Kidney epithelial cell (primary cell): ENCODE data around the gene CSHL1. TPM values are rescaled to one million over a fixed set of nuclear protein-coding genes. Genes with fewer than 3 reads are reported as not detected.
"Not testable (repeated sequence)": the region's sequence is repeated elsewhere in the genome, so short reads cannot be mapped to it uniquely, and the experiment has no call there.

Source experiments
- DNase-seq: peaks from one replicate; pipeline ENCODE4 v3.0.0-alpha.2; 2010; ENCODE audit warnings: low read depth
- H3K27me3 ChIP-seq: 2 replicates; pipeline ENCODE4 v1.6.0; 2011; ENCODE audit warnings: low read length; ENCODE audit not compliant: control insufficient read depth, insufficient read depth
- H3K36me3 ChIP-seq: 2 replicates; pipeline ENCODE4 v1.5.1; 2011; ENCODE audit warnings: low read length; ENCODE audit not compliant: control insufficient read depth, insufficient read depth
- H3K4me3 ChIP-seq: 2 replicates; pipeline ENCODE4 v1.5.1; 2011; ENCODE audit warnings: low read depth, mild to moderate bottlenecking, control low read depth, low read length
- CTCF ChIP-seq: IDR thresholded peaks from 2 replicates; pipeline ENCODE4 v1.5.1; 2011; ENCODE audit warnings: mild to moderate bottlenecking, moderate library complexity, low read length, control low read depth, inconsistent platforms; ENCODE audit not compliant: insufficient read depth, poor library complexity, severe bottlenecking
- total RNA-seq: library from RNA; depleted of rRNA; stranded (reverse); fragments of >200 nt; gene quantifications from 2 replicates; pipeline ENCODE4 v1.2.3, GENCODE V29; 2015

The CSHL1 gene
- total RNA-seq, 1 donor from 2014 or later = not detected

DNA sequence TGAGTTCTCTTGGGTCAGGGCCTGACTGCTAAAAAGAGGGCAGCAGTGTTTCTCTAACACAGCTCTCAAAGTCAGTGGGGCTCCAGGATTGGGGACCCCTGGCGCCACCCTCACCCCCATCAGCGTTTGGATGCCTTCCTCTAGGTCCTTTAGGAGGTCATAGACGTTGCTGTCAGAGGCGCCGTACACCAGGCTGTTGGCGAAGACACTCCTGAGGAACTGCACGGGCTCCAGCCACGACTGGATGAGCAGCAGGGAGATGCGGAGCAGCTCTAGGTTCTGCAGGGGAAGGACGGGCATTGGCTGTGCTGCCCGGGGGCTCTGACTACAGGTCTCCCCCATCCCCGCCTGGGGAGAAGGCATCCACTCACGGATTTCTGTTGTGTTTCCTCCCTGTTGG lies 6.6 kb upstream of the CSHL1 start:
- no peak for DNase-seq
- no peak for TF ChIP-seq CTCF
- no peak overlapping the region for H3K4me3 ChIP-seq
- H3K36me3 ChIP-seq = no peaks in the 10 kb centered on the region
- H3K27me3 ChIP-seq = peaks cover 10% of the 10 kb centered on the region

DNA sequence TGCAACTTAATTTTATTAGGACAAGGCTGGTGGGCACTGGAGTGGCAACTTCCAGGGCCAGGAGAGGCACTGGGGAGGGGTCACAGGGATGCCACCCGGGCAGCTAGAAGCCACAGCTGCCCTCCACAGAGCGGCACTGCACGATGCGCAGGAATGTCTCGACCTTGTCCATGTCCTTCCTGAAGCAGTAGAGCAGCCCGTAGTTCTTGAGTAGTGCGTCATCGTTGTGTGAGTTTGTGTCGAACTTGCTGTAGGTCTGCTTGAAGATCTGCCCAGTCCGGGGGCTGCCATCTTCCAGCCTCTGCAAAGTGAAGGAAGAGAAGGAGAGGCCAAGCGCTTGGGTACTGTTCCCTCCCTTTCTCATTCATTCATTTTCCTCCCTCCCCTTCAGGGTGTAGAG lies 6.1 kb upstream of the CSHL1 start:
- not testable (repeated sequence) for H3K4me3 ChIP-seq, H3K36me3 ChIP-seq, DNase-seq
- H3K27me3 ChIP-seq = peaks cover 10% of the 10 kb centered on the region

- Histone ChIP-seq H3K27me3 (peaks cover 10% of the 10 kb centered on the region), H3K4me3 (no peak overlapping the region), H3K36me3 (no peaks in the 10 kb centered on the region)
- no peak for DNase-seq
- no peak for TF ChIP-seq CTCF
Observed at GRCh38 chr17:63916566-63917185, 5.6 kb upstream of the CSHL1 start.

- DNase-seq, H3K4me3 ChIP-seq, H3K36me3 ChIP-seq: not testable (repeated sequence)
- H3K27me3 ChIP-seq = peaks cover 12% of the 10 kb centered on the region
Observed at GRCh38 chr17:63915753-63916152, 4.7 kb upstream of the CSHL1 start.

DNA sequence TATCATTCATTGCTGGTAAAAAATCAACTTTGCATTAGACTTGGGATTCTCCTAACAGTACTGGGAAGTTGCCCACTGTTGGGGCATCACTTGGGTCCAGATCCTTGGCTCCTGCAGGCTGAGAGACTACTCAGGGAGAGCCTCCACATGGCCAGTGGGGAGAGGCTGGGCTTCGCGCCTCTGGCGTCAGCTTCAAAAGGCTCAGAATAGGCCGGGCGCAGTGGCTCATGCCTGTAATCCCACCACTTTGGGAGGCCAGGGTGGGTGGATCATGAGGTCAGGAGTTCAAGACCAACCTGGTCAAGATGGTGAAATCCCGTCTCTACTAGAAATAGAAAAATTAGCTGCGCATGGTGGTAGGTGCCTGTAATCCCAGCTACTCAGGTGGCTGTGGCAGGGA lies 3.4 kb upstream of the CSHL1 start:
- Histone ChIP-seq H3K27me3 (peaks cover 17% of the 10 kb centered on the region), H3K36me3 (no peaks in the 10 kb centered on the region)
- no peak for TF ChIP-seq CTCF

DNA sequence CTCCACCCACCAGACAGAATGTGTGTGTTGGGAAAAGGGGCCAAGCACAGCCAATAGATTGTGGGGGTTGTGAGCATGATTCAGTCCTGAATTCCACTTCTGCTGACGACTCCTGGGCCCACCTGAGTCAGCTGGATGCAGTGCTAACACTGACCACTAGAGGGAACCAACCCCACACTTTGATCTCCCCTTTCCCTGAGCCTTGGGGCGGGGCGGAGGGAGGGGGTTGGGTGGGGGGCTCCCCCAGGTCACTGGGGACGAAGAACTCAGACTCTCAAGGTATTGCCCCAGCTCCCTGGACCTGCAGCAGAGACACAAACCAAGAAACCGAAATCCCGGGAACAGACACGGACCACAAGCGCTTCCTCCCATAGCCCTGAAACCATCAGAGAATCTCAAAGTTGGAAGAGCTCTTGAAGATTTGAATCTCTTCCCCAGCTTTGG lies 621 bp upstream of the CSHL1 start:
- DNase-seq = no peak
- no peaks in the 10 kb centered on the region for H3K36me3 ChIP-seq
- TF ChIP-seq CTCF = peak; percentile 63
- no peak overlapping the region for H3K4me3 ChIP-seq
- H3K27me3 ChIP-seq = peaks cover 9% of the 10 kb centered on the region

More for the DNA sequence above, 3.4 kb upstream of the CSHL1 start:
- no peak for DNase-seq
- no peak overlapping the region for H3K4me3 ChIP-seq

DNA sequence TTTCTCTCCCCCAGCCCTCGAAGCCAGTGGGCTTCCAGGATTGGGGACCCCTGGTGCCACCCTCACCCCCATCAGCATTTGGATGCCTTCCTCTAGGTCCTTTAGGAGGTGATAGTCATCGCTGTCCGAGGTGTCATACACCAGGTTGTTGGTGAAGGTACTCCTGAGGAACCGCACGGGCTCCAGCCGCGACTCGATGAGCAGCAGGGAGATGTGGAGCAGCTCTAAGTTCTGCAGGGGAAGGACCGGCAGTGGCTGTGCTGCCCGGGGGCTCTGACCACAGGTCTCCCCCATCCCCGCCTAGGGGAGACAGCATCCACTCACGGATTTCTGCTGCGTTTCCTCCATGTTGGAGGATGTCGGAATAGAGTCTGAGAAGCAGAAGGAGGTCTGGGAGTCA lies 962 bp downstream of the CSHL1 start:
- no peak for TF ChIP-seq CTCF
- no peak for DNase-seq
- peaks cover 9% of the 10 kb centered on the region for H3K27me3 ChIP-seq
- no peak overlapping the region for H3K4me3 ChIP-seq
- H3K36me3 ChIP-seq = no peaks in the 10 kb centered on the region

DNA sequence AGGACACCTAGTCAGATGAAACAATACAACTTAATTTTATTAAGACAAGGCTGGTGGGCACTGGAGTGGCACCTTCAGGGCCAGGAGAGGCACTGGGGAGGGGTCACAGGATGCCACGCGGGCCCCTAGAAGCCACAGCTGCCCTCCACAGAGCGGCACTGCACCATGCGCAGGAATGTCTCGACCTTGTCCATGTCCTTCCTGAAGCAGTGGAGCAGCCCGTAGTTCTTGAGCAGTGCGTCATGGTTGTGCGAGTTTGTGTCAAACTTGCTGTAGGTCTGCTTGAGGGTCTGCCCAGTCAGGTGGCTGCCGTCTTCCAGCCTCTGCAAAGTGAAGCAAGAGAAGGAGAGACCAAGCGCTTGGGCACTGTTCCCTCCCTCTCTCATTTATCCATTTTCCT lies 1.5 kb downstream of the CSHL1 start:
- not testable (repeated sequence) for H3K27me3 ChIP-seq, H3K36me3 ChIP-seq, H3K4me3 ChIP-seq, DNase-seq
